Measurements from ENCODE around the gene SLC46A1. TPM values are rescaled to one million over a fixed set of nuclear protein-coding genes. Genes with fewer than 3 reads are reported as not detected.

SLC46A1 gene
- total and polyA plus RNA-seq, 11 donors = 2.6 to 13.9 (median 4.6) TPM

DNA sequence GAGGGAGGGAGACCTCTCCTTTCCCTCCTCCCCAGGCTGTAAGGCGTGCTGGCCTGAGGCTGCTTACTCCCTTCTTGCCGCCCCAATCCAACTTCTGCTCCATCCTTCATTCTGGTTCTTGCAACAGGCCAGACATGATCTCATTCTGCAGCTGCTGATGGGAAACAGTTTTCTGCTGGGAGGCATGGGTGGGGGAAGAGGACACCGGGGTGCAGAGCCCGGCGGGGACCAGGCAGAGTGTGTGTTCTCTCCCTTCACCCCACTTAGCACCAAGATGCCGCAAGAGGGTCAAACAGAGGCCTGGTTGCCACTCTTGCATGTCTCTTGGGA lies 33.1 kb downstream of the SLC46A1 start:
- H3K4me1 ChIP-seq = peaks cover 7 to 39% (median 25%) of the 10 kb centered on the region in 12 donors
- H3K27me3 ChIP-seq = no peaks in the 10 kb centered on the region
- peak overlapping the region in 7 of 12 donors; percentile 60 to 85 (median 66) for H3K4me3 ChIP-seq
- H3K9me3 ChIP-seq = no peaks in the 10 kb centered on the region
- no peak overlapping the region for H3K27ac ChIP-seq
- intact Hi-C loops (cut with DNase I) = loop anchor here in 1 of 10 donors (10.0 kb wide), 1 partner anchor 58 kb away; the partner anchor contains the start of gene TMEM97
- no peak for DNase-seq
- no peak for ATAC-seq
- WGBS, 4 donors = 77 to 89% (median 84%) methylated on average over 6 of the region's 6 CpGs
- TF ChIP-seq CTCF (IDR thresholded peaks at IDR 0.05) (no peak), POLR2A (IDR thresholded peaks at IDR 0.05) (no peak)
- no peaks in the 10 kb centered on the region for H3K36me3 ChIP-seq

- WGBS, 4 donors = 8 to 18% (median 13%) methylated on average over 30 to 53 of the region's 53 CpGs
- TF ChIP-seq POLR2A (IDR thresholded peaks at IDR 0.05) = no peak
- TF ChIP-seq CTCF (IDR thresholded peaks at IDR 0.05) = no peak
- Histone ChIP-seq H3K4me3 (peak overlapping the region; percentile 47 to 85 (median 64)), H3K27ac (peak overlapping the region in 11 of 12 donors; percentile 62 to 86 (median 78)), H3K4me1 (peaks cover 7 to 39% (median 25%) of the 10 kb centered on the region in 12 donors), H3K36me3 (peaks cover 0 to 4% (median 0%) of the 10 kb centered on the region in 9 donors), H3K9me3 (no peaks in the 10 kb centered on the region), H3K27me3 (no peaks in the 10 kb centered on the region)
- intact Hi-C loops (cut with DNase I) = loop anchor here in 1 of 10 donors (10.0 kb wide), 1 partner anchor 58 kb away; the partner anchor contains the start of gene TMEM97
- no peak for DNase-seq
- ATAC-seq = peak in 2 of 4 donors; percentile 0 to 2
These were observed 33.6 kb downstream of the SLC46A1 start for GRCh38 chr17:28372203-28372944.

GRCh38 chr17:28371245-28372202 lies 34.5 kb downstream of the SLC46A1 start, which contains the start of gene SARM1:
Gene SARM1 (plus strand): TSS chr17:28371694. CDS start chr17:28372033, 339 bp downstream.
- peak; percentile 91 to 95 (median 92) for DNase-seq
- Histone ChIP-seq H3K36me3 (peaks cover 0 to 6% (median 0%) of the 10 kb centered on the region in 9 donors), H3K4me1 (peaks cover 7 to 39% (median 25%) of the 10 kb centered on the region in 12 donors), H3K9me3 (no peaks in the 10 kb centered on the region), H3K27ac (peak within 1 kb of the TSS; percentile 47 to 86 (median 78)), H3K4me3 (peak within 1 kb of the TSS; percentile 47 to 85 (median 64)), H3K27me3 (no peaks in the 10 kb centered on the region)
- WGBS, 4 donors = 0 to 1% (median 1%) methylated on average over 48 to 80 of the region's 80 CpGs
- peak; percentile 78 to 90 (median 82) for ATAC-seq
- intact Hi-C loops (cut with DNase I) = loop anchor here in 1 of 10 donors (10.0 kb wide), 1 partner anchor 57 kb away; the partner anchor contains the start of gene TMEM97
- TF ChIP-seq POLR2A (IDR thresholded peaks at IDR 0.05) (peak in 1 of 2 donors; percentile 27), CTCF (IDR thresholded peaks at IDR 0.05) (no peak)

Measured in heart left ventricle (tissue), 16 donors.